Right cardiac atrium (tissue), 5 donors: ENCODE measurements around the gene SCO2. TPM values are rescaled to one million over a fixed set of nuclear protein-coding genes. Genes with fewer than 3 reads are reported as not detected.

Experiments
- polyA plus RNA-seq: library from polyadenylated mRNA; stranded (reverse); fragments of 200-250 nt; gene quantifications from one replicate; pipeline ENCODE4 v1.2.3, GENCODE V29; 2013
- total RNA-seq, 4 donors: library from RNA; stranded (reverse); fragmentation: NEBNext Ultra II Directional; extraction: Animal tissue kit (Norgen Biotek cat#: 25700); gene quantifications; one replicate each; pipeline ENCODE4 v1.2.1, GENCODE V29; 2021
- donor health status: healthy with polysubstance abuse.
- donor health status: DM: no; HTN: yes; CAD: no.
- donor health status: DM: no; HTN: no; CAD: no.
- donor health status: DM: no; HTN: yes; CAD: no; lungs with severe emphysema.
- donor health status: DM: yes; HTN: yes; CAD: no.

SCO2 gene
- total and polyA plus RNA-seq, 5 donors: 1.4 to 2.2 TPM; not detected in 3

Other genes starting within 250 kb of the SCO2 start
- 100 to 1,000 TPM in 1 of 4 donors, 10 to 100 TPM in 3; 80.7 to 110 (median 90.6) TPM for gene PLXNB2, start 218.0 kb downstream of the SCO2 start, total RNA-seq
- gene PLXNB2, start 218.0 kb downstream of the SCO2 start, polyA plus RNA-seq: 60.0 TPM
- gene DENND6B, start 198.6 kb downstream of the SCO2 start, total RNA-seq: 1 to 10 TPM; 2.0 to 3.1 (median 2.5) TPM
- gene DENND6B, start 198.6 kb downstream of the SCO2 start, polyA plus RNA-seq: 2.4 TPM
- 10 to 100 TPM; 40.1 to 50.2 (median 44.6) TPM for gene PPP6R2, start 182.3 kb downstream of the SCO2 start, total RNA-seq
- 36.2 TPM for gene PPP6R2, start 182.3 kb downstream of the SCO2 start, polyA plus RNA-seq
- 10 to 100 TPM; 50.3 to 54.8 (median 53.9) TPM for gene SBF1, start 50.6 kb downstream of the SCO2 start, total RNA-seq
- gene SBF1, start 50.6 kb downstream of the SCO2 start, polyA plus RNA-seq: 39.2 TPM
- gene ADM2, start 44.1 kb downstream of the SCO2 start, total RNA-seq: under 1 TPM in 2 of 4 donors, not detected in 2; 0.11 to 0.32 TPM
- 0.05 TPM for gene ADM2, start 44.1 kb downstream of the SCO2 start, polyA plus RNA-seq
- not detected for gene MIOX, start 38.7 kb downstream of the SCO2 start, total RNA-seq
- gene MIOX, start 38.7 kb downstream of the SCO2 start, polyA plus RNA-seq: not detected
- 10 to 100 TPM; 32.2 to 33.7 (median 33.3) TPM for gene LMF2, start 17.9 kb downstream of the SCO2 start, total RNA-seq
- 29.0 TPM for gene LMF2, start 17.9 kb downstream of the SCO2 start, polyA plus RNA-seq
- 10 to 100 TPM; 23.3 to 35.0 (median 28.6) TPM for gene NCAPH2, start 17.4 kb downstream of the SCO2 start, total RNA-seq
- 29.1 TPM for gene NCAPH2, start 17.4 kb downstream of the SCO2 start, polyA plus RNA-seq
- 10 to 100 TPM; 14.6 to 35.5 (median 19.3) TPM for gene TYMP, start 4.4 kb upstream of the SCO2 start, total RNA-seq
- 18.5 TPM for gene TYMP, start 4.4 kb upstream of the SCO2 start, polyA plus RNA-seq
- under 1 TPM in 3 of 4 donors, not detected in 1; 0.08 to 0.14 (median 0.09) TPM for gene KLHDC7B, start 20.3 kb upstream of the SCO2 start, total RNA-seq
- not detected for gene KLHDC7B, start 20.3 kb upstream of the SCO2 start, polyA plus RNA-seq
- not detected for gene SYCE3, start 37.3 kb upstream of the SCO2 start, total RNA-seq
- gene SYCE3, start 37.3 kb upstream of the SCO2 start, polyA plus RNA-seq: not detected
- gene CPT1B, start 52.8 kb upstream of the SCO2 start, total RNA-seq: 100 to 1,000 TPM; 236 to 290 (median 263) TPM
- gene CPT1B, start 52.8 kb upstream of the SCO2 start, polyA plus RNA-seq: 217 TPM
- 10 to 100 TPM; 33.9 to 63.4 (median 42.7) TPM for gene CHKB, start 57.3 kb upstream of the SCO2 start, total RNA-seq
- gene CHKB, start 57.3 kb upstream of the SCO2 start, polyA plus RNA-seq: 44.5 TPM
- gene MAPK8IP2, start 75.2 kb upstream of the SCO2 start, total RNA-seq: under 1 TPM; 0.28 to 0.47 (median 0.38) TPM
- 0.57 TPM for gene MAPK8IP2, start 75.2 kb upstream of the SCO2 start, polyA plus RNA-seq
- gene ARSA, start 102.6 kb upstream of the SCO2 start, total RNA-seq: 10 to 100 TPM; 30.3 to 37.0 (median 32.2) TPM
- gene ARSA, start 102.6 kb upstream of the SCO2 start, polyA plus RNA-seq: 35.6 TPM
- 10 to 100 TPM; 18.7 to 28.9 (median 27.0) TPM for gene SHANK3, start 147.2 kb upstream of the SCO2 start, total RNA-seq
- 20.1 TPM for gene SHANK3, start 147.2 kb upstream of the SCO2 start, polyA plus RNA-seq
- 1 to 10 TPM in 1 of 4 donors, under 1 TPM in 3; 0.38 to 1.2 (median 0.72) TPM for gene ACR, start 212.6 kb upstream of the SCO2 start, total RNA-seq
- 0.41 TPM for gene ACR, start 212.6 kb upstream of the SCO2 start, polyA plus RNA-seq